Ovary (tissue), 9 donors: ENCODE results near the gene KLHDC8B. TPM values are rescaled to one million over a fixed set of nuclear protein-coding genes. Genes with fewer than 3 reads are reported as not detected.

Experiments
- DNase-seq, 5 donors: peaks; one replicate each; pipeline ENCODE4 v3.0.0-alpha.2; 2019 to 2020
- H3K27ac ChIP-seq, 2 donors: fragments of 200-600 bp; one replicate each; pipeline versions ENCODE4 v1.5.1 to v1.8.0; 2019 to 2022
- H3K27me3 ChIP-seq: fragments of 200-600 bp; one replicate; pipeline ENCODE4 v1.8.0; 2022
- H3K36me3 ChIP-seq: fragments of 200-600 bp; sonication (generic); one replicate; pipeline ENCODE4 v1.5.1; 2019
- H3K4me1 ChIP-seq: one replicate; pipeline ENCODE4 v1.8.1; 2013; ENCODE audit warnings: mild to moderate bottlenecking, moderate library complexity; ENCODE audit not compliant: insufficient read depth
- H3K4me3 ChIP-seq: fragments of 200-600 bp; sonication (generic); one replicate; pipeline ENCODE4 v1.5.1; 2017
- H3K9me3 ChIP-seq, 2 donors: fragments of 200-600 bp in 1 of 2; sonication (generic) in 1 of 2; one replicate each; pipeline versions ENCODE4 v1.5.1 to v1.8.1; 2013 to 2019; ENCODE audit warnings: mild to moderate bottlenecking in 1 of 2, moderate library complexity in 1 of 2
- CTCF ChIP-seq, 3 donors: fragments of 450-650 bp in 2 of 3; fragments of 200-600 bp in 1 of 3; IDR thresholded peaks; one replicate each; pipeline versions ENCODE4 v1.5.1 to v1.8.0; 2016 to 2022; ENCODE audit warnings: antibody characterized with exemption in 3 of 3, mild to moderate bottlenecking in 1 of 3
- EP300 ChIP-seq: sonication (generic); formaldehyde crosslinking; IDR thresholded peaks from one replicate; pipeline ENCODE4 v1.6.1; 2017; ENCODE audit warnings: antibody characterized with exemption
- POLR2A ChIP-seq: fragments of 450-650 bp; IDR thresholded peaks from one replicate; pipeline ENCODE4 v1.6.1; 2017; ENCODE audit warnings: antibody characterized with exemption, mild to moderate bottlenecking, moderate library complexity
- WGBS, 3 donors: extraction: QIAGEN DNeasy Blood & Tissue Kit in 1 of 3; methylation state at CpG; one replicate each; pipeline versions ENCODE4 v1.1.5 to v1.1.7; 2013 to 2017; 5-methylcytosine and 5-hydroxymethylcytosine counted together
- intact Hi-C, 4 donors: fragments of 100-400 bp; cut with DNase I; formaldehyde crosslinking; loops; one replicate each; pipeline versions ENCODE4 v1.11.0 to v1.15.1; 2022 to 2023
- polyA plus RNA-seq, 2 donors: library from polyadenylated mRNA; stranded (reverse); fragments of 200-250 nt in 1 of 2; fragments of 350-450 nt in 1 of 2; fragmentation: Illumina TruSeq in 1 of 2; extraction: RNeasy Lipid Tissue Mini Kit (QIAGEN cat#74804) in 1 of 2; gene quantifications; one replicate each; pipeline ENCODE4 v1.2.3, GENCODE V29; 2013 to 2014
- total RNA-seq, 7 donors: library from RNA; depleted of rRNA in 2 of 7; stranded (reverse); fragments of >200 nt in 2 of 7; fragmentation: NEBNext Ultra II Directional in 3 of 7; extraction: Animal tissue kit (Norgen Biotek cat#: 25700) in 3 of 7; gene quantifications; one replicate each; pipeline versions ENCODE4 v1.1.0 to v1.2.4, GENCODE V29; 2016 to 2023
- donor health status: DM: no; HTN: no; CAD: no; lungs with moderate emphysema.
- donor health status: DM: no; HTN: no; CAD: no.
- donor health status: Bipolar disorder and iron deficiency.
- donor health status: DM: yes; HTN: yes; CAD: no.
- donor health status: DM: no; HTN: no; CAD: no.
- donor health status: DM: yes; HTN: yes; CAD: no.

KLHDC8B gene
- total and polyA plus RNA-seq, 9 donors: 67.1 to 244 (median 109) TPM

DNA sequence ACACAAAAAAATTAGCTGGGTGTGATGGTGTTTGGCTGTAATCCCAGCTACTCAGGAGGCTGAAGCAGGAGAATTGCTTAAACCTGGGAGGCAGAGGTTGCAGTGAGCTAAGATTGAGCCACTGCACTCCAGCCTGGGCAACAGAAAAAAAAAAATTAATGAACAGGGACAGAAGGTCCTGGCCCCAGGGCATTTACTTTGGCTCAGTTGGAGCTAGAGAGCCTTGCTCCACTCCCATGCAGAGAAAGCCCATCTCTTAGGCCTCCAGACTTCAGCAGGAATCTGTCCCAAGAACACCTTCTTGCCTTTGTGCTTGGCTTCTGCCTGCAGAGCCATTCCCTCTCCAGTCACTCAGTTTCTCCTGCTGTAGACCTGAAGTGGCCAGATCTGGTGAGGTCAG is 8.7 kb downstream of the KLHDC8B start:
- TF ChIP-seq CTCF (IDR thresholded peaks at IDR 0.05) (no peak), POLR2A (no peak), EP300 (no peak)
- no peak overlapping the region for H3K4me3 ChIP-seq
- H3K27me3 ChIP-seq: no peaks in the 10 kb centered on the region
- H3K4me1 ChIP-seq: peaks cover 3% of the 10 kb centered on the region
- H3K27ac ChIP-seq: no peak overlapping the region
- H3K9me3 ChIP-seq: no peaks in the 10 kb centered on the region
- no peaks in the 10 kb centered on the region for H3K36me3 ChIP-seq
- no peak for DNase-seq
- intact Hi-C loops: no loop called here

DNA sequence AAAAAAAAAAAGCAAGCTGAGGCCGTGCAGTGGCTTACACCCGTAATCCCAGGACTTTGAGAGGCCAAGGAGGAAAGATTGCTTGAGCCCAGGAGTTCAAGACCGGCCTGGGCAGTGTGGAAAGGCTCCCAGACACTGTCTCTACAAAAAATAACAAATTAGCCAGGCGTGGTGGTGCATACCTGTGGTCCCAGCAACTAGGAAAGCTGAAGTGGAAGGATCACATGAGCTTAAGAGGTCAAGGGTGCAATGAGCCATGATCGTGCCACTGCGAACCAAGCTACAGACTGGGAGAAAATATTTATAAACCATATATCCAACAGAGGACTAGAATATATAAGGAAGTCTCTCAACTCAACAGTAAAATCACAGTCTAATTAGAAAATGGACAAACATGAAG is 10.0 kb downstream of the KLHDC8B start:
- H3K27ac ChIP-seq: no peak overlapping the region
- H3K36me3 ChIP-seq: no peaks in the 10 kb centered on the region
- no peak for DNase-seq
- H3K4me3 ChIP-seq: no peak overlapping the region
- H3K9me3 ChIP-seq: no peaks in the 10 kb centered on the region
- no peak for TF ChIP-seq EP300
- TF ChIP-seq POLR2A: no peak
- no peak for TF ChIP-seq CTCF (IDR thresholded peaks at IDR 0.05)
- 65 to 79% (median 74%) methylated on average over 6 of the region's 6 CpGs for WGBS, 3 donors
- intact Hi-C loops: no loop called here
- H3K4me1 ChIP-seq: peaks cover 3% of the 10 kb centered on the region
- H3K27me3 ChIP-seq: no peaks in the 10 kb centered on the region

GRCh38 chr3:49182682-49183081 is 11.3 kb downstream of the KLHDC8B start:
- H3K36me3 ChIP-seq: no peaks in the 10 kb centered on the region
- no peak overlapping the region for H3K4me3 ChIP-seq
- H3K9me3 ChIP-seq: no peaks in the 10 kb centered on the region
- H3K27ac ChIP-seq: no peak overlapping the region
- intact Hi-C loops: no loop called here
- H3K27me3 ChIP-seq: no peaks in the 10 kb centered on the region
- TF ChIP-seq EP300: no peak
- 89 to 93% (median 93%) methylated on average over 23 to 24 of the region's 24 CpGs for WGBS, 3 donors
- H3K4me1 ChIP-seq: peaks cover 3% of the 10 kb centered on the region
- DNase-seq: no peak

GRCh38 chr3:49183873-49184272 is 12.5 kb downstream of the KLHDC8B start:
- WGBS, 3 donors: 3 to 35% (median 7%) methylated on average over 1 of the region's 1 CpG
- DNase-seq: no peak
- TF ChIP-seq EP300 (no peak), POLR2A (no peak), CTCF (IDR thresholded peaks at IDR 0.05) (no peak)

GRCh38 chr3:49191741-49192140 is 20.3 kb downstream of the KLHDC8B start:
- intact Hi-C loops: no loop called here
- Histone ChIP-seq H3K4me1 (no peaks in the 10 kb centered on the region), H3K27ac (no peak overlapping the region), H3K4me3 (no peak overlapping the region), H3K36me3 (no peaks in the 10 kb centered on the region), H3K27me3 (no peaks in the 10 kb centered on the region), H3K9me3 (no peaks in the 10 kb centered on the region)
- 78 to 88% (median 83%) methylated on average over 1 of the region's 1 CpG for WGBS, 3 donors
- no peak for DNase-seq
- TF ChIP-seq POLR2A: no peak
- TF ChIP-seq EP300: no peak
- no peak for TF ChIP-seq CTCF (IDR thresholded peaks at IDR 0.05)

More at GRCh38 chr3:49183873-49184272, 12.5 kb downstream of the KLHDC8B start:
- no peak overlapping the region for H3K4me3 ChIP-seq
- H3K27ac ChIP-seq: no peak overlapping the region
- H3K4me1 ChIP-seq: peaks cover 3% of the 10 kb centered on the region
- H3K27me3 ChIP-seq: no peaks in the 10 kb centered on the region
- no peaks in the 10 kb centered on the region for H3K9me3 ChIP-seq
- intact Hi-C loops: no loop called here
- H3K36me3 ChIP-seq: no peaks in the 10 kb centered on the region
